HAP-1 (cell line): ENCODE data around the gene PRKCG.
"Not testable (repeated sequence)": the region's sequence is repeated elsewhere in the genome, so short reads cannot be mapped to it uniquely, and the experiment has no call there.

ENCODE experiments used
- DNase-seq, 2 experiments: peaks; one replicate each; pipeline ENCODE4 v3.0.0-alpha.2; 2016 to 2020; ENCODE audit warnings: low spot score in 2 of 2
- H3K27me3 ChIP-seq: fragments of 250-450 bp; sonication (Bioruptor Pico); 2 replicates; pipeline ENCODE4 v1.5.1; 2020; ENCODE audit warnings: low read depth, mild to moderate bottlenecking, moderate library complexity
- H3K36me3 ChIP-seq: fragments of 250-450 bp; sonication (Bioruptor Pico); replicated peaks from 2 replicates; pipeline ENCODE4 v1.5.1; 2020; ENCODE audit warnings: mild to moderate bottlenecking
- H3K4me1 ChIP-seq: fragments of 250-450 bp; sonication (Bioruptor Pico); 2 replicates; pipeline ENCODE4 v1.5.1; 2020; ENCODE audit warnings: mild to moderate bottlenecking
- H3K4me3 ChIP-seq: fragments of 250-450 bp; sonication (Bioruptor Pico); 2 replicates; pipeline ENCODE4 v1.5.1; 2020; ENCODE audit warnings: mild to moderate bottlenecking, moderate library complexity
- H3K9me3 ChIP-seq: fragments of 250-450 bp; sonication (Bioruptor Pico); 2 replicates; pipeline ENCODE4 v1.5.1; 2020; ENCODE audit warnings: mild to moderate bottlenecking, moderate library complexity
- in situ Hi-C: fragments of 300-500 bp; cut with MboI; formaldehyde crosslinking; loops from 3 replicates; pipeline ENCODE4 v1.14.3; 2020; ENCODE audit warnings: low sequenced_read_pairs, inconsistent platforms, mixed read lengths

PRKCG gene

DNA sequence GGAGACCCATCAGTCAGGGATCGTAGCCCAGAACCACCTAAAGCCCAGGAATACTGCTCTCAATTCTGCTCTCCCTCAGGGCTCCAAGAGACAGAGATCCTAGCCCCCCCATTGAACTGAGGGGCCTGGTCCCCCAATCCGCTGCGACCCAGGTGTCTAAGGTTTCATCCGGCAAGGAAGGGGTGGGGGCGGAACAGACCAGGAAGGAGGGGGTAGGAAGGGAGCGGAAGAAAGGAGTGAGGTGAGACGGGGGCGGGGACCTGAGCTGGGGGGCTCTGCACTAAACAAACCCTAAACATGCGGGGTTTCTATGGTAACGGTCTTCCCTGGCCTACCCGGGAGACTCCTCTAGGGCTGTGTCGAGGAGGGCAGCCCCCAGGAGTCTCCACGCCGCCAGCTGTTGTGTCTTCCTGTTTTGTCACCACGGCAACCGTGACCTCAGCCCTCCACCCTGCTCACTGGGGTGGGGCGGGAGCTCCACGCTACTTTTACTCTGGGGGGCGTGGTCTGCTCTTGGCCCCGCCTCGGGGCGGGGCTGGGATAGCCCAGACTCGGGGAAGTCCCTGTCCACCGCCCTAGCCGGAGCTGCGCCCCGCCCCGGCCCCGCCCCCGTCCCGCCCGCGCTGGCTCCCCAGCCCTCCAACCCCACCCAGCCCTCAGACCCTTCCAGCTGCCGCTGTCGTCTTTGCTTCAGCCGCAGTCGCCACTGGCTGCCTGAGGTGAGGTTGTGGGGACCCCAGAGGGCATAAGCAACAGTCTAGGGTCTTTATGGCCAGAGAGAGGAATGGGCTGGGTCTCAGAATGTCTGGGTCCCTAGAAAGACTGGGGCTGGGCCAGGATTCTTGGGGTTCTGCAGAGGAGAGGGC, 14.5 kb upstream of the PRKCG start, which contains the start of gene MYADM:
Gene MYADM (plus strand): TSS at position 659 of the 866 bp plus-strand sequence. CDS start 5,647 bp downstream, outside the sequence.
- in situ Hi-C loops: no loop called here
- Histone ChIP-seq H3K9me3 (no peaks in the 10 kb centered on the region), H3K4me3 (peak within 1 kb of the TSS; percentile 55), H3K27me3 (no peaks in the 10 kb centered on the region), H3K36me3 (no peaks in the 10 kb centered on the region), H3K4me1 (peaks cover 3% of the 10 kb centered on the region)
- DNase-seq: peak; percentile 85 to 98

DNA sequence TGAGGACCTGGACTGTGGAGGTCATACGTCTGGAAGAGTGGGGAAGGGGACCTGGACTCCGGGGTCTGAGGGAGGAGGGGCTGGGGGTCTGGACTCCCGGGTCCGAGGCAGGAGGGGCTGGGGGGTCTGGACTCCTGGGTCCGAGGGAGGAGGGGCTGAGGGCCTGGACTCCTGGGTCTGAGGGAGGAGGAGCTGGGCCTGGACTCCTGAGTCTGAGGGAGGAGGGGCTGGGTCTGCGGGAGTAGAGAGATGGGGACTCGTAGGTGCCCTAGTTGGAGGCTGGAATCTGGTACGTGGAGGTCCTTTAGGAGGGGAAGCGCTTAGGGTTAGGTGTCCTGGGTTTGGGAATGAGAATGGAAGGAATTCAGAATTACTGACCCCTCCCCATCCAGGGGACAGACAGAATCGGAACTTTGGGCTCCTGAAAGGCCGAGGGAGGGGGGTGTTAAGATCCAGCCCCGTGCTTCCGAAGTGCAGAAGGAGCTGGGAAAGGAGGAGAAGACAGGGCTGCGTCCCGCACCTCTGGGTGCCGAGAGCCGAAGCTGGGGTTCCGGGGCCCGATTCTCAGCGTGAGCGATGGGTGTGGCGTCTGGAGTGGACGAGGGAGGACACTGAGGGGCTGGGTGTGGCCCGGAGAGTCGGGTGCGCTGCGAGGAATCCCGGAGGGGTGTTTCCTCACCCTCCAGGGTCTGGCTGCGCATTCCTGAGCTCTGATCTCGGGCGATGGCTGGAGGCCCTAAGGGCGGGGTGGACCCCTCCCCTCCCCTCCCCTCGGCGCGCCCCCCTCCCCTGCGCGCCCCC, 13.7 kb upstream of the PRKCG start:
- DNase-seq: peak in 1 of 2 experiments; percentile 75
- Histone ChIP-seq H3K4me3 (peak overlapping the region; percentile 55), H3K9me3 (no peaks in the 10 kb centered on the region), H3K36me3 (no peaks in the 10 kb centered on the region; the same call in 1 of the 2 replicates), H3K4me1 (peaks cover 3% of the 10 kb centered on the region), H3K27me3 (no peaks in the 10 kb centered on the region)
- in situ Hi-C loops: no loop called here

DNA sequence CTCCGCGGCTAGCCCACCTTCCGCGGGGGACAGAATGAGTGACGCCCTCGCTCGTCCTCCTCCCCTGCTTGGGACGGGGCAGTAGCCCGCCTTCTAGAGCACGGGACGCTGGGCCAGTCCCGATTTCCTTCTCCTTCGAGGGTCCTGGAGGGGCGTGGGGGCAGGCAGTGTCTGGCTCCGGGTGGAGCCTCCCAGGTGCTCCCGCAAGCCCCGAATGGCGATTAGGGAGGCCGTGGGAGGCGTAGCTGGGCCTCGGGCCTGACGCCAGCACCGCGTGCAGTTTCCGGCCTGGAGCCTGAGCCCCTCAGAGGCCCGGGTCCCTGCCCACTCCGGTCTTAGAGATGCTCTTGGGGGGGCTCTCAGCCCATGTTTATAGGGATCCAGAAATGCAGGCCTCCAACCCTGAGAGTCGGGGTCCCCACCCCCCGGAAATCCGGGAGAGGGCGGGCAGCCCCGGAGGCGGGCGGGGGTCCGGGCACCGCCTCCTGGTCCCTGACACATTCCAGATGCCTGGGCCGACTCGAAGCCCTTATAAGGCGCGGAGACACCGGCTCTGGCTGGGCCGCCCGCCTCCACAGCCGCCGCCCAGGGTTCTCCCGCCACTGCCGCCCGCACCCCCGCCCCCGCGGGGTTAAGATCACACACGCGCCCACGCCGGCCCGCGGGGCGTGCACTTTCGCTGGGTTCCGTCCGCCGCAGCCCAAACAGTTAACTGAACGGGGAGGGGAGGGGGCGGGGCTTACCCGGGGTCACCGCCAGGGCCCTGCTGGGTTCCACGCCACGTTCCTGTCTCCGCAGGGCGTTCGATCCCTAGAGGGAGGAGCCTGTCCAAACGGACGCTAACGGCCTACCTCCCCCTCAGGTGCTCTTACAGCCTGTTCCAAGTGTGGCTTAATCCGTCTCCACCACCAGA, 12.8 kb upstream of the PRKCG start:
- peak overlapping the region; percentile 55 for H3K4me3 ChIP-seq
- in situ Hi-C loops: no loop called here
- H3K4me1 ChIP-seq: peaks cover 3% of the 10 kb centered on the region
- peak; percentile 82 to 92 for DNase-seq
- H3K27me3 ChIP-seq: no peaks in the 10 kb centered on the region
- no peaks in the 10 kb centered on the region for H3K9me3 ChIP-seq
- H3K36me3 ChIP-seq: peaks cover 6% of the 10 kb centered on the region

DNA sequence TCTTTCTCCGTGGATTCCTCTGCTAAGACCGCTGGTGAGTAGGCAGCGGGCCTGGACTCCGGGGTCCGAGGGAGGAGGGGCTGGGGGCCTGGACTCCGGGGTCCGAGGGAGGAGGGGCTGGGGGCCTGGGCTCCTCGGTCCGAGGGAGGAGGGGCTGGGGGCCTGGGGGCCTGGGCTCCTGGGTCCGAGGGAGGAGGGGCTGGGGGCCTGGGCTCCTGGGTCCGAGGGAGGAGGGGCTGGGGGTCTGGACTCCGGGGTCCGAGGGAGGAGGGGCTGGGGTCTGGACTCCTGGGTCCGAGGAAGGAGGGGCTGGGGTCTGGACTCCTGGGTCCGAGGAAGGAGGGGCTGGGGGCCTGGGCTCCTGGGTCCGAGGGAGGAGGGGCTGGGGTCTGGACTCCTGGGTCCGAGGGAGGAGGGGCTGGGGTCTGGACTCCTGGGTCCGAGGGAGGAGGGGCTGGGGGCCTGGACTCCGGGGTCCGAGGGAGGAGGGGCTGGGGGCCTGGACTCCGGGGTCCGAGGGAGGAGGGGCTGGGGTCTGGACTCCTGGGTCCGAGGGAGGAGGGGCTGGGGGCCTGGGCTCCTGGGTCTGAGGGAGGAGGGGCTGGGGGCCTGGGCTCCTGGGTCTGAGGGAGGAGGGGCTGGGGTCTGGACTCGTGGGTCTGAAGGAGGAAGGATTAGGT, 12.1 kb upstream of the PRKCG start:
- H3K4me1 ChIP-seq, H3K27me3 ChIP-seq, H3K36me3 ChIP-seq, DNase-seq, H3K9me3 ChIP-seq, in situ Hi-C loops: not testable (repeated sequence)
- H3K4me3 ChIP-seq: peak overlapping the region; percentile 55

DNA sequence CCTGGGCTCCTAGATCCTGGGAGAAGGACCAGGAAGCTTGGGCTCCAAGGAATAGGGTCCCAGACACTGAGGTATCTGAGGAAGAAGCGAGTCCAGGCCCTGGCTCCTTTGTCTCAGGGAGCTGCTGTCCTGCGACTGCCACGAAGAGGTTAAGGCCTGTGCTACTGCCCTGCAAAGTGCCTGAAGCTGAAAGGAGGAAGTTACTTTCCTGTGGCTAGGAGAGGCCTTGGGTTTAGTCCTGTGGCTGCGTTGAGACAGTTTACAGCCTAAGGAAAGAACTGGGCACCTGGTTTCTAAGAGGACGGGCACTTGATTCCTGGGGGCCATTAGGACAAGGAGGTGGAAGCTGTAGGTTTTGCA, 11.5 kb upstream of the PRKCG start:
- Histone ChIP-seq H3K4me3 (no peak overlapping the region), H3K36me3 (peaks cover 10% of the 10 kb centered on the region), H3K9me3 (no peaks in the 10 kb centered on the region), H3K27me3 (no peaks in the 10 kb centered on the region), H3K4me1 (peaks cover 3% of the 10 kb centered on the region)
- DNase-seq: peak in 1 of 2 experiments; percentile 29
- in situ Hi-C loops: no loop called here

DNA sequence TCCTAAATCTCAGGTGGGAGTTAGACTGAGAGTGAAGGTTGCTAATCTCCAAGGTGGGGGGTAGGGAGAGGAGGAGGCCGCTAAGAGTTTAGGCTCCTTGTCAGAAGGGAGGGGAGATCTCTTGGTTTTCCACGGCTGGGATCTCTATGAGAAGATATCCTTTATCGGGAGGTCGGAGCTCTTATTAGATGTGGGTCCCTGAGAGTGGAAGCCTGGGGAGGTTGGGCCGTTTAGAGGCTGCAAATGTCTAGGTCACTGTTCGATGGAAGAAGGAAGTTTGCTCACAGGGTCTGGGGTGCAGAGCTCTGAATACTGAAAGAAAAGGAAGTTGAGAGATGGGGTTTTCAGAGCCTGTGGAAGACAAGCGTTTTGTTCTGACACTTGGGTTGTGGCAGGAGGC, 10.5 kb upstream of the PRKCG start:
- DNase-seq: no peak
- Histone ChIP-seq H3K36me3 (peaks cover 10% of the 10 kb centered on the region), H3K4me3 (no peak overlapping the region), H3K4me1 (peaks cover 3% of the 10 kb centered on the region), H3K9me3 (no peaks in the 10 kb centered on the region), H3K27me3 (no peaks in the 10 kb centered on the region)
- in situ Hi-C loops: no loop called here

DNA sequence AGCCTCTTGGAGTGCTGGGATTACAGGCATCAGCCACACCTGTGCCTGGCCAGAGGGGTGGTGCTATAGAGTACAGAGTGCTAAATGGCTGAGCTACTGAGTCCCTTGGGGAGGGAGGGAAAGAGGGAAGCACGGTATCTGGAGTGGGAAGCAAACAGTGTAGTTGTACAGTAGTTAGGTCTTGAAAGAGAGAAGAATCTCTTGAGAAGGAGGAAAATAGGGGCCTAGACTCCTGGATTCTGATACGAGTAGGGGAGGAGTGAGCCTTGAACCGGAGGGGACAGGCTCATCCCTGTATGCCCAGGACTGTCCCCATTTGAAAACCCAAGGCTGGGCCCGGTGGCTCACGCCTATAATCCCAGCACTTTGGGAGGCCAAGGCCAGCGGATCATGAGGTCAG, 9.2 kb upstream of the PRKCG start:
- H3K36me3 ChIP-seq: peaks cover 10% of the 10 kb centered on the region
- H3K4me3 ChIP-seq: no peak overlapping the region
- DNase-seq: no peak
- H3K27me3 ChIP-seq: no peaks in the 10 kb centered on the region
- H3K9me3 ChIP-seq: no peaks in the 10 kb centered on the region
- in situ Hi-C loops: no loop called here
- H3K4me1 ChIP-seq: no peaks in the 10 kb centered on the region

DNA sequence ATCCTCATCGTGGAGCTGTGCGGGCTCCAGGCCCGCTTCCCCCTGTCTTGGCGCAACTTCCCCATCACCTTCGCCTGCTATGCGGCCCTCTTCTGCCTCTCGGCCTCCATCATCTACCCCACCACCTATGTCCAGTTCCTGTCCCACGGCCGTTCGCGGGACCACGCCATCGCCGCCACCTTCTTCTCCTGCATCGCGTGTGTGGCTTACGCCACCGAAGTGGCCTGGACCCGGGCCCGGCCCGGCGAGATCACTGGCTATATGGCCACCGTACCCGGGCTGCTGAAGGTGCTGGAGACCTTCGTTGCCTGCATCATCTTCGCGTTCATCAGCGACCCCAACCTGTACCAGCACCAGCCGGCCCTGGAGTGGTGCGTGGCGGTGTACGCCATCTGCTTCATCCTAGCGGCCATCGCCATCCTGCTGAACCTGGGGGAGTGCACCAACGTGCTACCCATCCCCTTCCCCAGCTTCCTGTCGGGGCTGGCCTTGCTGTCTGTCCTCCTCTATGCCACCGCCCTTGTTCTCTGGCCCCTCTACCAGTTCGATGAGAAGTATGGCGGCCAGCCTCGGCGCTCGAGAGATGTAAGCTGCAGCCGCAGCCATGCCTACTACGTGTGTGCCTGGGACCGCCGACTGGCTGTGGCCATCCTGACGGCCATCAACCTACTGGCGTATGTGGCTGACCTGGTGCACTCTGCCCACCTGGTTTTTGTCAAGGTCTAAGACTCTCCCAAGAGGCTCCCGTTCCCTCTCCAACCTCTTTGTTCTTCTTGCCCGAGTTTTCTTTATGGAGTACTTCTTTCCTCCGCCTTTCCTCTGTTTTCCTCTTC, 8.0 kb upstream of the PRKCG start:
- H3K36me3 ChIP-seq: peaks cover 10% of the 10 kb centered on the region
- H3K4me1 ChIP-seq: no peaks in the 10 kb centered on the region
- no peak for DNase-seq
- H3K27me3 ChIP-seq: no peaks in the 10 kb centered on the region
- no peak overlapping the region for H3K4me3 ChIP-seq
- in situ Hi-C loops: no loop called here
- H3K9me3 ChIP-seq: no peaks in the 10 kb centered on the region

DNA sequence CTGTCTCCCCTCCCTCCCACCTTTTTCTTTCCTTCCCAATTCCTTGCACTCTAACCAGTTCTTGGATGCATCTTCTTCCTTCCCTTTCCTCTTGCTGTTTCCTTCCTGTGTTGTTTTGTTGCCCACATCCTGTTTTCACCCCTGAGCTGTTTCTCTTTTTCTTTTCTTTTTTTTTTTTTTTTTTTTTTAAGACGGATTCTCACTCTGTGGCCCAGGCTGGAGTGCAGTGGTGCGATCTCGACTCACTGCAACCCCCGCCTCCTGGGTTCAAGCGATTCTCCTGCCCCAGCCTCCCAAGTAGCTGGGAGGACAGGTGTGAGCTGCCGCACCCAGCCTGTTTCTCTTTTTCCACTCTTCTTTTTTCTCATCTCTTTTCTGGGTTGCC, 7.4 kb upstream of the PRKCG start:
- DNase-seq: no peak
- Histone ChIP-seq H3K4me1 (no peaks in the 10 kb centered on the region), H3K9me3 (no peaks in the 10 kb centered on the region), H3K4me3 (no peak overlapping the region), H3K36me3 (peaks cover 10% of the 10 kb centered on the region), H3K27me3 (no peaks in the 10 kb centered on the region)
- in situ Hi-C loops: no loop called here

DNA sequence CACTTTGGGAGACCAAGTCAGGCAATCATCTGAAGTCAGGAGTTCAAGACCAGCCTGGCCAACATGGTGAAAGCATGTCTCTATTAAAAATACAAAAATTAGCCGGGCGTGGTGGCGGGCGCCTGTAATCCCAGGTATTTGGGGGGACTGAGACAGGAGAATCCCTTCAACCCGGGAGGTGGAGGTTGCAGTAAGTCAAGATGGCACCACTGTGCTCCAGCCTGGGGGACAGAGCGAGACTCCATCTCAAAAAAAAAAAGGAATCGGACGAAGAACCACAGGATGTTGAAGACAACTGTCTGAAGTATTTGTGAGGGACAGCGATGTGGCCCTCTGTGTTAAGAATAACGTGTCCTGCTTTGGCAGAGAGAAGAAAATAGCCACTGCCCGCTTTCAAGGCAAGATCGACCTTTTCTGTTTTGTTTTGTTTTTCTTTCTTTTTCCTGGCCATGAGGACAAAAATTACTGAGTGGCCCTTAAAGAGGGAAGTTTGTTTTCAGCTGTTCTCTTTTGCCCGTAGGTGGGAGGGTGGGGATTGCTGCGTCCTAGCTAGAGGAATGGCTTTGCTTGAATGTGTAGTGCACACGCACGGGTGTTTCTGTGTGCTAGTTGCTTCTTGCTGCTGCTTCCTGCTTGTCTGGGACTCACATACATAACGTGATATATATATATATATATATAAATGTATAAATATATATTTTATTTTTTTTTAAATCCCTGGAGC, 6.2 kb upstream of the PRKCG start:
- Histone ChIP-seq H3K36me3 (peaks cover 10% of the 10 kb centered on the region), H3K4me1 (peaks cover 4% of the 10 kb centered on the region; the same call in 1 of the 2 replicates), H3K27me3 (no peaks in the 10 kb centered on the region), H3K9me3 (no peaks in the 10 kb centered on the region), H3K4me3 (no peak overlapping the region)
- no peak for DNase-seq
- in situ Hi-C loops: no loop called here

DNA sequence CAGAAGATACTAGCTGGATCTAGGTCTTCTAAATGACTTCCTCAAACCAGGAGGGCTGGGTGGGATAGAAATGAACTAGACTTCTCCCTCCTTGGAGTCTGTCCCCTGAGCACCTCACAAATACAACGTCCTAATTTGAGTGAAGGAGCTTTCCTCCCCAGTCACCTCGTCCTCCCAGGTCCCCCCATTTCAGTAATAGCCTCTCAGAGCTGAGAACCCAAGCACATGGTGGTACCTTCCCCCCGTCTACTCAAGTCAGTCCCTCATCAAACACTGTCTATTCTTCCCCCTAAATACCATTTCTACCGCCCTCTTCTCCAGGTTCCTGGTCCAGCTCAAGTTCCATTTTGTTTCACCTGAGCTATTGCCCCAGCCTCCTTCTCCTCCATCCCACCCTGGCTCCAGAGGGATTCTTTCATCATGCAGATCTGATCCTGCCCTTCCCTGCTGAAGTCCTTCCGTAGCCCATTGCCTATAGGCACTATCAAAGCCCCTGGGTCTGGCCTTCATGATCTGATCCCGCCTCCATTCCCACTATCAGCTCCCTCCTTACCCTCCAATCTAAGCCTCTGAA, 5.3 kb upstream of the PRKCG start:
- DNase-seq: no peak
- peaks cover 11% of the 10 kb centered on the region for H3K4me1 ChIP-seq
- no peaks in the 10 kb centered on the region for H3K9me3 ChIP-seq
- no peak overlapping the region for H3K4me3 ChIP-seq
- in situ Hi-C loops: no loop called here
- H3K27me3 ChIP-seq: no peaks in the 10 kb centered on the region
- peaks cover 10% of the 10 kb centered on the region for H3K36me3 ChIP-seq

DNA sequence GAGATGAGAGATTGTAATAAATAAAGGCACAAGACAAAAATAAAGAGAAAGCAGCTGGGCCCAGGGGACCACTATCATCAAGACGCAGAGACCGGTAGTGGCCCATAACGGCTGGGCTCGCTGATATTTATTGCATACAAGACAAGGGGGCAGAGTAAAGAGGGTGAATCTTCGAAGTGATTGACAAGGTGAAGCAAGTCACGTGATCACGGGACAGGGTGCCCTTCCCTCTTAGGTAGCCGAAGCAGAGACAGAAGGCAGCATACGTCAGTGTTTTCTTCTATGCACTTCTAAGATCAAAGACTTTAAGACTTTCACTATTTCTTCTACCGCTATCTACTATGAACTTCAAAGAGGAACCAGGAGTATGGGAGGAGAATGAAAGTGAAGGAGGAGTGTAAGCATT, 4.6 kb upstream of the PRKCG start:
- Histone ChIP-seq H3K9me3 (no peaks in the 10 kb centered on the region), H3K36me3 (peaks cover 10% of the 10 kb centered on the region), H3K4me1 (peaks cover 12% of the 10 kb centered on the region), H3K27me3 (no peaks in the 10 kb centered on the region), H3K4me3 (no peak overlapping the region)
- no peak for DNase-seq
- in situ Hi-C loops: no loop called here
